HL-60 (cell line): ENCODE results near the gene RTF2.

Experiments
- DNase-seq, 2 experiments: peaks; one replicate each; pipeline ENCODE4 v3.0.0-alpha.2; 2010 to 2020; ENCODE audit warnings: low read depth in 1 of 2, low spot score in 1 of 2
- H3K27ac ChIP-seq: fragments of 250-450 bp; sonication (Bioruptor Pico); replicated peaks from 2 replicates; pipeline ENCODE4 v1.5.1; 2020; ENCODE audit warnings: mild to moderate bottlenecking, moderate library complexity
- H3K27me3 ChIP-seq: fragments of 250-450 bp; sonication (Bioruptor Pico); 2 replicates; pipeline ENCODE4 v1.5.1; 2021; ENCODE audit warnings: mild to moderate bottlenecking, moderate library complexity; ENCODE audit not compliant: insufficient read depth, poor library complexity, severe bottlenecking
- H3K4me3 ChIP-seq: replicated peaks from 2 replicates; pipeline ENCODE4 v1.5.1; 2011; ENCODE audit warnings: mild to moderate bottlenecking, control low read depth, low read length; ENCODE audit not compliant: insufficient read depth
- GABPA ChIP-seq: IDR thresholded peaks from 2 replicates; pipeline ENCODE4 v1.6.1; 2012; ENCODE audit warnings: low read depth
- POLR2AphosphoS5 ChIP-seq: IDR thresholded peaks from 2 replicates; pipeline ENCODE4 v1.6.1; 2012; ENCODE audit warnings: low read depth
- SPI1 ChIP-seq: IDR thresholded peaks from 2 replicates; pipeline ENCODE4 v1.6.1; 2012; ENCODE audit warnings: low read depth, mild to moderate bottlenecking, borderline replicate concordance
- TF ChIP-seq, protein P1 (sequence below): IDR thresholded peaks from one replicate; pipeline ENCODE4 v1.5.1; 2011; ENCODE audit warnings: low read length, control low read depth, inconsistent platforms; ENCODE audit not compliant: insufficient read depth
- TF ChIP-seq, protein P2 (sequence below): IDR thresholded peaks from 2 replicates; pipeline ENCODE4 v1.6.1; 2012; ENCODE audit warnings: low read depth; ENCODE audit not compliant: insufficient replicate concordance

RTF2 gene

DNA sequence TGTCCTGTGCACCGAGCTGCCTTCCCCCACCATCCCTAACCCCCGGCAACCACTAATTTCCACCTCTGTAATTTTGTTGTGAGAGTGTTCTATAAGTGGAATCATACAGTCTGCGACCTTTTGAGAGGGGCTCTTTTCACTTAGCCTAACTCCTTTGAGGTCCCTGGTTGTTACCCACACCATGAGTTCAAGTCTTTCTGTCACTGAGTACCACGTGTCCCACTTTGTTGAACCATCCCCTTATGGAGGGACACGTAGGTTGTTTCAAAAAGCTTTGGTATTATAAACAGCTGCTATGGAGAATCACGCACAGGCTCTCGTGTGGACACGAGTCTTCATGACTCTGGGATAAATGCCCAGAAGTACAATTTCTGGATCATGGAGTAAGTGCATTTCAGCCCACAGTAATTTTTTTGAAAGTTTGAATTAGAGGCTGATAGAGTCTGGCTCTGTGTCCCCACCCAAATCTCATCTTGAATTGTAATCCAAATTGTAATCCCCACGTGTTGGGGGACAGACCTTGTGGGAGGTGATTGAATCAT lies 74.1 kb downstream of the RTF2 start:
- no peak for DNase-seq
- no peaks in the 10 kb centered on the region for H3K27me3 ChIP-seq
- TF ChIP-seq, protein P1, sequence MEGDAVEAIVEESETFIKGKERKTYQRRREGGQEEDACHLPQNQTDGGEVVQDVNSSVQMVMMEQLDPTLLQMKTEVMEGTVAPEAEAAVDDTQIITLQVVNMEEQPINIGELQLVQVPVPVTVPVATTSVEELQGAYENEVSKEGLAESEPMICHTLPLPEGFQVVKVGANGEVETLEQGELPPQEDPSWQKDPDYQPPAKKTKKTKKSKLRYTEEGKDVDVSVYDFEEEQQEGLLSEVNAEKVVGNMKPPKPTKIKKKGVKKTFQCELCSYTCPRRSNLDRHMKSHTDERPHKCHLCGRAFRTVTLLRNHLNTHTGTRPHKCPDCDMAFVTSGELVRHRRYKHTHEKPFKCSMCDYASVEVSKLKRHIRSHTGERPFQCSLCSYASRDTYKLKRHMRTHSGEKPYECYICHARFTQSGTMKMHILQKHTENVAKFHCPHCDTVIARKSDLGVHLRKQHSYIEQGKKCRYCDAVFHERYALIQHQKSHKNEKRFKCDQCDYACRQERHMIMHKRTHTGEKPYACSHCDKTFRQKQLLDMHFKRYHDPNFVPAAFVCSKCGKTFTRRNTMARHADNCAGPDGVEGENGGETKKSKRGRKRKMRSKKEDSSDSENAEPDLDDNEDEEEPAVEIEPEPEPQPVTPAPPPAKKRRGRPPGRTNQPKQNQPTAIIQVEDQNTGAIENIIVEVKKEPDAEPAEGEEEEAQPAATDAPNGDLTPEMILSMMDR = no peak
- no peak for TF ChIP-seq POLR2AphosphoS5
- no peak for TF ChIP-seq GABPA
- TF ChIP-seq, protein P2, sequence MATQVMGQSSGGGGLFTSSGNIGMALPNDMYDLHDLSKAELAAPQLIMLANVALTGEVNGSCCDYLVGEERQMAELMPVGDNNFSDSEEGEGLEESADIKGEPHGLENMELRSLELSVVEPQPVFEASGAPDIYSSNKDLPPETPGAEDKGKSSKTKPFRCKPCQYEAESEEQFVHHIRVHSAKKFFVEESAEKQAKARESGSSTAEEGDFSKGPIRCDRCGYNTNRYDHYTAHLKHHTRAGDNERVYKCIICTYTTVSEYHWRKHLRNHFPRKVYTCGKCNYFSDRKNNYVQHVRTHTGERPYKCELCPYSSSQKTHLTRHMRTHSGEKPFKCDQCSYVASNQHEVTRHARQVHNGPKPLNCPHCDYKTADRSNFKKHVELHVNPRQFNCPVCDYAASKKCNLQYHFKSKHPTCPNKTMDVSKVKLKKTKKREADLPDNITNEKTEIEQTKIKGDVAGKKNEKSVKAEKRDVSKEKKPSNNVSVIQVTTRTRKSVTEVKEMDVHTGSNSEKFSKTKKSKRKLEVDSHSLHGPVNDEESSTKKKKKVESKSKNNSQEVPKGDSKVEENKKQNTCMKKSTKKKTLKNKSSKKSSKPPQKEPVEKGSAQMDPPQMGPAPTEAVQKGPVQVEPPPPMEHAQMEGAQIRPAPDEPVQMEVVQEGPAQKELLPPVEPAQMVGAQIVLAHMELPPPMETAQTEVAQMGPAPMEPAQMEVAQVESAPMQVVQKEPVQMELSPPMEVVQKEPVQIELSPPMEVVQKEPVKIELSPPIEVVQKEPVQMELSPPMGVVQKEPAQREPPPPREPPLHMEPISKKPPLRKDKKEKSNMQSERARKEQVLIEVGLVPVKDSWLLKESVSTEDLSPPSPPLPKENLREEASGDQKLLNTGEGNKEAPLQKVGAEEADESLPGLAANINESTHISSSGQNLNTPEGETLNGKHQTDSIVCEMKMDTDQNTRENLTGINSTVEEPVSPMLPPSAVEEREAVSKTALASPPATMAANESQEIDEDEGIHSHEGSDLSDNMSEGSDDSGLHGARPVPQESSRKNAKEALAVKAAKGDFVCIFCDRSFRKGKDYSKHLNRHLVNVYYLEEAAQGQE = no peak
- no peak for TF ChIP-seq SPI1
- H3K27ac ChIP-seq = no peak overlapping the region
- H3K4me3 ChIP-seq = no peak overlapping the region

DNA sequence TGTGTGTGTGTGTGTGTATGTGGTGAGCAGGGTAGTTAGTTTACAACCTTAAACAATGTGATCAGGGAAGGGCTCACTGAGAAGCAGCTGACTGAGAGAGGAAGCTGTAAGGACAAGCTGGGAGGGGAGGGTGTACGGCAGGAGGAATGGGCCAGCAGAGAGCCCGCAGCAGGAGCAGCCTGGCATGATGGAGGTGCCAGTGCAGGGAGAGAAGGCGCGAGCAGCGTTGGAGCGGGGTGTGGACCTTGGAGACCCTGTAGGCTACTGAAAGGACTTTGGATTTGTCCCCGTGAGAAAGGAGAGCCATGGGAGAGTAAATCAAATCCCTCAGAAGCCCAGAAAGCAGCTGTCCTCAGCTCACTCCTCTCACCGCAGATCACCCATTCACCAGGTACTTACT lies 83.1 kb downstream of the RTF2 start:
- Histone ChIP-seq H3K27me3 (no peaks in the 10 kb centered on the region), H3K4me3 (no peak overlapping the region), H3K27ac (no peak overlapping the region)
- no peak for DNase-seq
- TF ChIP-seq POLR2AphosphoS5 = no peak
- no peak for TF ChIP-seq GABPA

DNA sequence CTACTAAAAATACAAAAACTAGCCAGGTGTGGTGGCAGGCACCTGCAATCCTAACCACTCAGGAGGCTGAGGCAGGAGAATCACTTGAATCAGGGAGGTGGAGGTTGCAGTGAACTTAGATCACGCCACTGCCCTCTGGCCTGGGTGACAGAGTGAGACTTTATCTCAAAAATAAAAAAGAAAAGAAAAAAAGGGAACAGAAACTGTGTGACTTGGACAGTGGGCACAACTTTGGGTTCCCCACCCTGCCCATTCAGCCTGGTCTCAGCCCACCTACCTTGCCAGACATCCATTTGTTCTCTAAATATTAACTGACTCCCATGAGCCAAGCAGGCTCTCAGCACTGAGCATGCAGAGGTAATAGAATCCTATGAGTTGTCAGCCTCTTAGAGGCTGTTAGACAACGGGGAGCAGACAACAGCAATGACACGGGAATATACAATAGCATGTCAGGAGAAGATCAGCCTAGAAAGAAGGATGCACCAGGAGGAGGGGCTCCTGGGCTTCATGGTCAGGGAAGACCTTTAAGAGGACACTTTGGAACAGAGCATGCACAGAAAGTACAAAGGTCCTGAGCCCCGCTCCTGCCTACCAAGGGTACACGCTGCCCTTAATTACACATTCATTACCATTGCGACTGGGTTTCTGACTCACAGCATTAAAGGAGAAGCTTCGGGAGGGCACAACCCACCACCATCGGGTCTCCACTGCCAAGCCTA lies 84.6 kb downstream of the RTF2 start:
- Histone ChIP-seq H3K27ac (no peak overlapping the region), H3K27me3 (no peaks in the 10 kb centered on the region), H3K4me3 (no peak overlapping the region)
- TF ChIP-seq GABPA = no peak
- TF ChIP-seq POLR2AphosphoS5 = no peak
- TF ChIP-seq, protein P1 = no peak
- TF ChIP-seq SPI1 = no peak
- TF ChIP-seq, protein P2 = no peak
- no peak for DNase-seq

DNA sequence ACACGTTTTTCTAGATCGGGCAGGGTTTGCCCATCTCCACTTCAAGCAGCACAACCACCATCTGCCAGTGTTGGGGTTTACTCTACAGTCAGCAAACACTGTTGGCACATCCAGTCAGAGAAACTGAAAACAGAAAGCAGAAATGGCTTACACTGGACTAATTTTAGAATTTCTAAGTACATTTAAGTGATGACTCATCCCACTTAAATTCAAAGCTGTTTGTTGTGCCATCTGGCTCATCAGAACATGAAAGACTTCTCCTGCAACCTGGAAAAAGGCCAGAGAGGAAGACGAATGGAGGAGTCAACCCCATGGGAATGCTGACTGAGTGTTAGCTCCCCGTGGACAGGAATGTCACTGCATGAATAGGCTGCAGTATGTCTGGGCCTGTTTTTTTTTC lies 86.4 kb downstream of the RTF2 start:
- Histone ChIP-seq H3K4me3 (no peak overlapping the region), H3K27me3 (no peaks in the 10 kb centered on the region), H3K27ac (no peak overlapping the region)
- DNase-seq = peak; percentile 3 to 83
- TF ChIP-seq, protein P2 = no peak
- TF ChIP-seq GABPA (no peak), POLR2AphosphoS5 (no peak)
